HG02571 (cell line): Measurements from ENCODE around the gene CARD6.
"Not testable (repeated sequence)": the region's sequence is repeated elsewhere in the genome, so short reads cannot be mapped to it uniquely, and the experiment has no call there.

Experiments
- ATAC-seq: cut with Tn5 transposase; IDR thresholded peaks from one replicate; pipeline ENCODE4 v1.9.1; 2021; ENCODE audit warnings: mild to moderate bottlenecking, moderate library complexity; ENCODE audit not compliant: unreplicated experiment

The CARD6 gene

DNA sequence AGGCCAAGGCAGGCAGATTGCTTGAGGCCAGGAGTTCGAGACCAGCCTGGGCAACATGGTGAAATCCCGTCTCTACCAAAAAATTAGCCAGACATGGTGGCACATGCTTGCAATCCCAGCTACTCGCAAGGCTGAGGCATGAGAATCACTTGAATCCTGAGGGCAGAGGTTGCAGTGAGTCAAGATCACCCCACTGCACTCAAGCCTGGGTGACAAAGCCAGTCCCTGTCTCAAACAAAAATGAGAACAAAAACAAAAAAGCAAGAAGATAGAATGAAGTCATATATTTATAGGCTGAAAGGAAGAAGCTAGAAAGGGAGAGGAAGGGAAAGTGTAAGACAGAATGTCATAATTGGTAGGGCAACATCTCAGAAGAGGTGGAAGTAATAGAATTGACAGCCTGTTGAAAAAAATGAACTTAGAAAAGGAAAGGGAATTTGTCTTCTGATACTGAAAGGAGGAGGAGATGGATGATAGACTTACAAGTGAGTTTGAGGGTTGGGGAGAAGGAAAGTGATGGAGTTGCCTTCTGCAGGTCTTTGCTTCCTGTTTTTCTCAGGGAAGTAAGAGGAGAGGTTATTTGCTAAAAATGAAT is 32.2 kb downstream of the CARD6 start:
- ATAC-seq: no peak

DNA sequence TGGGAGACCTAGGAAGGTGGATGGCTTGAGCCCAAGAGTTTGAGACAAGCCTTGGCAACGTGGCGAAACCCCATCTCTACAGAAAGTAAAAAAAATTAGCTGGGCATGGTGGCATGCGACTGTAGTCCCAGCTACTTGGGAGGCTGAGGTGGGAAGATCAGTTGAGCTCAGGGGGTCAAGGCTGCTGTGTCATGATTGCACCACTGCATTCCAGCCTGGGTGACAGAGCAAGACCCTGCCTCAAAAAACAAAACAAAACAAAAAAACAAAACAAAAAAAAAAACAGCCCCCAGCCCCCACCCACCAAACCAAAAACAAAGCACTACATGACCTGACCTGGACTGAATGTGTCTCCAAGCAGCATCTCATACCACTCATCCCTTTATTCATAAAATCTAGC is 34.8 kb downstream of the CARD6 start:
- no peak for ATAC-seq

DNA sequence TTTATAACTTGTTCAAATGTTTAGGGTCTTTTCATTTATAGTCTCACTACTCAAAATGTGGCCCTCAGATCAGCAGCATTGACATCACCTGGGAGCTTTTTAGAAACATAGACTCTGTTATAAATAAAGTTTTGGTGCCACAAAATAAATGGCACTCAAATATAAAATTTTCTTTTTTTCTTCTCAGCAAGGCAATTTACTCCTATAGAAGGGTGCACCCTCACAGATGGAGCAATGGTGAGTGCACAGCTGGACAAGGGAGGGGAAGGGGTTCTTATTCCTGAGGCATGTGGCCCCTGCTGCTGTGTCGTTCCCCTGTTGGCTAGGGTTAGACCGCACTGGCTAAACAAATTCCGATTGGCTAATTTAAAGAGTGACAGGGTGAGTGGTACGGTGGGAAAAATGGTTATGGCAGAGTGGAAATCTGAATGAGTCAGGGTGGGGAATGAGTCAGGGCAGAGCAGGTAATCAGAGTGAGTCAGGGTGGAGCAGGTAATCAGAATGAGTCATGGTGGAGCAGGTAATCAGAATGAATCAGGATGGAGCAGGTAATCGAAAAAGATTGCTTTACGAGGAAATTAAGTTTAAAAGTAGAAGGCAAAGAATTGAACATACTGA is 36.3 kb downstream of the CARD6 start:
- no peak for ATAC-seq

DNA sequence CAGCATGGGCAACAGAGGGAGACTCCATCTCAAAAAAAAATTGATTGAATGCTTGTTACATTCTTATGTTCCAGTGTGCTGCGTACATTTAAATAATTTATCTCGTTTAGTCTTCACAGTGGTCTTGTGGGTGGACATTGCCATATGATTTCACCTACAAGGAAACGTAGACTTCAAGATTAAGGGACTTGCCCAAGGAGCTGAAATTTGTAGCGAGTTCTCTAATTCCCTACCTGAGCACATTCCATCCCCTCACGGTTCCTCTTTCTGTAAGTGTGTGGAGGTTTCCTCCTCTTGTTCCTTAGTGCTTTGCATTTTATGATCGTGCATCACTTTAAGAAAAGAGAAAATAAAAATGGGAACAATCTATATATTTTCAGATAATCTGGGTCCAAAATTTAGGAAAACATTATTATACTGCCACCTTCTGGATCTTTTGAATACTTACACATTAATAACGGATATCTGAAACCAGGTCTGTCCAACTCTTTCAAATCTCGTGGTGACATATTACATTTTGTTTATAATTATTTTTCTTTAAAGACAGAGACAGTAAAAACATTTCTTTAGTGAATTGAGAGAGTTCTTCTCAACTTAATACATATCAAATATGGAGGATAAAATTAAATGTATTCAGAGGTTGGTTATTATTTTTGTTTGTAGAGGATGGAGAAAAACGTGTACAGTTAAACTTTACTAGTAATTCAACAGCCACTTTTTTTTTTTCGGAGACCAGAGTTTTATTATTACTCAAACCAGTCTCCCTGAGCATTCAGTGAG is 38.2 kb downstream of the CARD6 start:
- no peak for ATAC-seq

DNA sequence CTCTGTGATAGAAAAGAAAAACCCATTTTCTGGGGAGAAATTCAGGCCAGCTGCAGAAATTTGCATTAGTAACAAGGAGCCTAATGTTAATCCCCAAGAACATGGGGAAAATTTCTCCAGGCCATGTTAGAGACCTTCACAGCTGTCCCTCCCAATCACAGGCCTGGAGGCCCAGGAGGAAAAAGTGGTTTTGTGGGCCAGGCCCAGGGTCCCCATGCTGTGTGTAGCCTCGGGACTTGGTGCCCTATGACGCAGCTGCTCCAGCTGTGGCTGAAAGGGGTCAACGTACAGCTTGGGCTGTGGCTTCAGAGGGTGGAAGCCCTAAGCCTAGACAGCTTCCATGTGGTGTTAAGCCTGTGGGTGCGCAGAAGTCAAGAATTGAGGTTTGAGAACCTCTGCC is 41.1 kb downstream of the CARD6 start:
- ATAC-seq: no peak

DNA sequence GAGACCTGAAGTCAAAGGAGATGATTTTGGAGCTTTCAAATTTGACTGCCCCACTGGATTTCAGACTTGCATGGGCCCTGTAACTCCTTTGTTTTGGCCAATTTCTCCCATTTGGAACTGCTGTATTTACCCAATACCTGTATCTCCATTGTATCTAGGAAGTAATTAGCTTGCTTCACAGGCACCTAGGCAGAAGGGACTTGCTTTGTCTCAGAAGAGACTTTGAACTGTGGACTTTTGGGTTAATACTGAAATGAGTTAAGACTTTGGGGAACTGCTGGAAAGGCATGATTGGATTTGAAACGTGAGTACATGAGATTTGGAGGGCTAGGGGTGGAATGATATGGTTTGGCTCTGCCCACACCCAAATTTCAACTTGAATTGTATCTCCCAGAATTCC is 41.9 kb downstream of the CARD6 start:
- not testable (repeated sequence) for ATAC-seq

DNA sequence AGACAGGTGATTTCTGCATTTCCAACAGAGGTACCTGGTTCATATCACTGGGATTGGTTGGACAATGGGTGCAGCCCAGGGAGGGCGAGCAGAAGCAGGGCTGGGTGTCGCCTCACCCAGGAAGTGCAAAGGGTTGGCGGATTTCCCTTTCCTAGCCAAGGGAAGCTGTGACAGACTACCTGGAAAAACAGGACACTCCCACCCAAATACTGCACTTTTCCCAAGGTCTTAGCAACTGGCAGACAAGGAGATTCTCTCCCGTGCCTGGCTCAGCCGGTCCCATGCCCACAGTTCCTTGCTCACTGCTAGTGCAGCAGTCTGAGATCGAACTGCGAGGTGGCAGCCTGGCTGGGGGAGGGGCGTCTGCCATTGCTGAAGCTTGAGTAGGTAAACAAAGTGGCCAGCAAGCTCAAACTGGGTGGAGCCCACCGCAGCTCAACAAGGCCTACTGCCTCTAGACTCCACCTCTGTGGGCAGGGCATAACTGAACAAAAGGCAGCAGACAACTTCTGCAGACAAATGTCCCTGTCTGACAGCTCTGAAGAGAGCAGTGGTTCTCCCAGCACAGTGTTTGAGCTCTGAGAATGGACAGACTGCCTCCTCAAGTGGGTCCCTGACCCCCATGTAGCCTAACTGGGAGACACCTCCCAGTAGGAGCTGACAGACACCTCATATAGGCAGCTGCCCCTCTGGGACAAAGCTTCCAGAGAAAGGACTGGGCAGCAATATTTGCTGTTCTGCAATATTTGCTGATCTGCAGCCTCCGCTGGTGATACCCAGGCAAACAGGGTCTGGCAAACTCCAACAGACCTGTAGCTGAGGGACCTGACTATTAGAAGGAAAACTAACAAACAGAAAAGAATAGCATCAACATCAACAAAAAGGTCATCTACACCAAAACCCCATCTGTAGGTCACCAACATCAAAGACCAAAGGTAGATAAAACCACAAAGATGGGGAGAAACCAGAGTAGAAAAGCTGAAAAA is 54.6 kb downstream of the CARD6 start:
- not testable (repeated sequence) for ATAC-seq

DNA sequence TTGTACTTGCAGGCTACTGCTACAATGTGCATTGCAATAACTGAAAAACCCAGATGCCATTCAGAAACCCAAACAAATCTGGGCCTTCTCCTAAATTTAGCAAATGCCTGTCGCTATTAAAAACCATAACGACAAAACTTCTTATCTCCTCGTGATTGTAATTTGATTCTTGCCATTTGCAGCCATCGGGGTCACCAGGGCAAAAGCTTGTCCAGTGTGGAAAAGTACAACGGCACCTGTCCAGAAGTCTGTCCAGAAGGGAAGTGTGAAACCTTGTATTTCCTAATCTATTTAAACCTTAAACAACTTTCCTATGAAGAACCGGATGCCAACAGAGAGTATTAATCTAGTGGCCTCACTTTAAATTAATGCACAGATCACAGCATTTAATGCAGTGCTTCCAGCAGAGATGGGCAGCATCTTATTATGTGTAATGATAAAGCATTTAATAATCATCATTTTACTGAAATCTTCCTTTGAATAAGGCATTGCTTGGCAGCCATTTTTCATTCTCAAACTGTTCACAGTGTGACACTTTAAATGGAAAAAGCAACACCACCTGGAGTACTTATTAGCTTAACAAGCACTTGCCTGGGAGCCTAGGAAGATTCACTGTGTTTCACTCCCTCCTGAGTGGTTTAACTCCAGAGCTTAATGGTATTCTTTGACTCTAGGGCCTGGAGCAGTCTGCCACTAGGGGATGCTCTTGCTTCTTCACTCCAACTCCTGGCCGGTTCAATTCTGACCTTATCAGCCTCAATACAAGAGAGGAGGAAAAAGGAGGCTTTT is 63.2 kb downstream of the CARD6 start:
- peak; percentile 62 for ATAC-seq

DNA sequence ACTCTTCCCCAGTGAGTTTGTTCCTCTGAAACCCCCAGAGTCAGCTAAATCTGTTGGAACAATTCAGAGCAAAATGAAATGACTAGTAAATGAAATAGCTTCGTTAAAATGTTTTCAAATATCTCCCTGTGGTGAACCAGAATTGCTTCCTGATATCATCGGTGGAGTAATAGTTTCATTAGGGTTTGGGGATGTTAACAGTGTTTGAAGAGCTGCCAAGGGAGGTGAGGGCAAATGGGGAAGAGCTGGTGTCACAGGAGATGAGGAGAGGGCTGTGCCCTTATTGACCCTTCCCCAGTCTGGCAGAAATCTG is 63.8 kb downstream of the CARD6 start:
- ATAC-seq: no peak

DNA sequence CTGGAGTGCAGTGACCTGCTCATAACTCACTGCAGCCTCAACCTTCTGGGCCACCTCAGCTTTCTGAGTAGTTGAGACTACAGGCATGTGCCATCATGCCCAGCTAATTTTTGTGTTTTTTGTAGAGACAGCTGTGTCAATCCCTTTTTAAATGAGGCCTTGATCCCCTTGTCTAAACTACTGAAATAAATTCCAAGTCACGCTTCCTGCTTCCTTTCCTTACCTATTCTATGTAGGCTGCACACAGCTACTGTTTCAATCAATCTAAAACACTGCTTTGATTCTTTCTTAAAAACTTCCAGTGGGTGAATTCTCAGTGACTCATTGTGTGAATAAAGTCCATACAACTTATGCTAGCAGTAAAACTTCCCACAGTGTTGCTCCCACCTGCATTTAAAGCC is 65.2 kb downstream of the CARD6 start:
- ATAC-seq: no peak

DNA sequence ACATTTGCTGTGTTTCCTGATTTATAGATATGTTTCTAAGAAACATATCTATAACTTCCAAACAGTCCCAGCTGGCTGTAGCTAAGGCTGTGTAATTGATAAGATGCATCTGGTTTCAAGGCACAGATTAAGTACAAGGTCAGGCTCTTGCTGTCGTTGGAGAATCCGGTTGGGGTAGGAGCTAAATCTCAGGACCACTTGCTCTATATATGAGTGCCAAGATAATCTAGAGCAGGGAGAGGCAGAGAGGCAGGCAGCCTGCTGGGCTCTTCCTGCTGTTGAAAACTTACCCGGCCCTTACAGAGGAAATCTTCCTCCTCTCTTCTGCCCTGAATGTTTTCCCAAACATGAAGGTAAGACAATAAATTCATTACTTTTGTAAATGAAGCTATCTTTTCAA is 68.1 kb downstream of the CARD6 start, which contains the start of gene C7:
TSS of gene C7 (plus strand) at position 234 of the 400 bp plus-strand sequence. CDS start at position 348, 114 bp downstream.
- no peak for ATAC-seq

DNA sequence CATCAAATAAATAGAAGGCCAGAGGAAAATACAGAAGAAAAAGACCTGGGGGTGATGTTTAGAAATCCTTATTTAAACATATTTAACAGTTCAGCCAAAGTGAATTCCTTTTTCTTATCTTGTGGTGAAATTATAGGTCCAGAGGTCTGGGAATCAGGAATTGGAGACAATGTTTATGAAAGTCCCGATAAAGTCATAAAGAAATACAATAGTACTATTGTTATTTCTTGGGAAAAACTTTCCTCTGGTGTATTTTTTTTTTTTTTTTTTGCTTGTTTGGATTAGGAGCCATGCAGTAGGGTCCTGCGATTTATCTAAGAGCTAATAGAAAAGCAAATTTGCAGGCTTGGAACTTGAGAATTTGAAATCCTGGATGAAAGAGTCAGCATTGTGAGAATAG is 68.6 kb downstream of the CARD6 start:
- ATAC-seq: no peak
